Omental fat pad (tissue), 4 donors: ENCODE data around the gene DDR2. TPM values are rescaled to one million over a fixed set of nuclear protein-coding genes. Genes with fewer than 3 reads are reported as not detected.

Experiments used
- ATAC-seq: fragments of 150-250 bp; one replicate; pipeline ENCODE4 v1.9.1; 2016; ENCODE audit warnings: mild to moderate bottlenecking, moderate library complexity; ENCODE audit not compliant: low FRiP score
- DNase-seq: peaks from one replicate; pipeline ENCODE4 v3.0.0-alpha.2; 2019; ENCODE audit warnings: low spot score
- CTCF ChIP-seq, 3 donors: fragments of 450-650 bp; IDR thresholded peaks; one replicate each; pipeline ENCODE4 v1.5.1; 2016 to 2017; ENCODE audit warnings: antibody characterized with exemption in 3 of 3, mild to moderate bottlenecking in 3 of 3, moderate library complexity in 2 of 3
- total RNA-seq, 4 donors: library from RNA; depleted of rRNA; stranded (reverse); fragments of >200 nt; gene quantifications; one replicate each; pipeline ENCODE4 v1.1.0, GENCODE V29; 2016

Gene DDR2
- total RNA-seq, 4 donors from 2014 or later: 140 to 164 (median 145) TPM

- TF ChIP-seq CTCF (IDR thresholded peaks at IDR 0.05): no peak
- DNase-seq: no peak
- no peak for ATAC-seq
Measured at GRCh38 chr1:162619076-162619475, 13.2 kb upstream of the DDR2 start.

GRCh38 chr1:162621256-162621655 is 11.0 kb upstream of the DDR2 start:
- ATAC-seq (no peak), DNase-seq (no peak)
- TF ChIP-seq CTCF (IDR thresholded peaks at IDR 0.05): no peak

GRCh38 chr1:162625679-162626078 is 6.6 kb upstream of the DDR2 start:
- no peak for TF ChIP-seq CTCF (IDR thresholded peaks at IDR 0.05)
- no peak for DNase-seq
- no peak for ATAC-seq

- ATAC-seq (no peak), DNase-seq (no peak)
- no peak for TF ChIP-seq CTCF (IDR thresholded peaks at IDR 0.05)
Measured at GRCh38 chr1:162626094-162626493, 6.2 kb upstream of the DDR2 start.

GRCh38 chr1:162626761-162627160 is 5.5 kb upstream of the DDR2 start:
- DNase-seq: no peak
- no peak for ATAC-seq
- TF ChIP-seq CTCF (IDR thresholded peaks at IDR 0.05): no peak

- TF ChIP-seq CTCF (IDR thresholded peaks at IDR 0.05): no peak
- ATAC-seq (no peak), DNase-seq (no peak)
Measured at GRCh38 chr1:162627662-162628296, 4.5 kb upstream of the DDR2 start.

- DNase-seq: no peak
- TF ChIP-seq CTCF (IDR thresholded peaks at IDR 0.05): no peak
- ATAC-seq: no peak
Measured at GRCh38 chr1:162629077-162629627, 3.1 kb upstream of the DDR2 start.
